Upper lobe of left lung (tissue), 6 donors: Measurements from ENCODE around the gene ANKFY1. TPM values are rescaled to one million over a fixed set of nuclear protein-coding genes. Genes with fewer than 3 reads are reported as not detected.
"Not testable (repeated sequence)": the region's sequence is repeated elsewhere in the genome, so short reads cannot be mapped to it uniquely, and the experiment has no call there.

Experiments used
- ATAC-seq, 2 donors: fragments of 200-7000 bp; cut with Tn5 transposase; one replicate each; pipeline ENCODE4 v1.9.1; 2022; ENCODE audit warnings: mild to moderate bottlenecking in 2 of 2, moderate library complexity in 2 of 2; ENCODE audit not compliant: low FRiP score in 2 of 2
- DNase-seq, 2 donors: peaks; one replicate each; pipeline ENCODE4 v3.0.0-alpha.2; 2019 to 2020
- H3K27ac ChIP-seq, 4 donors: fragments of 200-600 bp; sonication (generic); one replicate each; pipeline ENCODE4 v1.5.1; 2016 to 2019
- H3K27me3 ChIP-seq, 4 donors: fragments of 200-600 bp; sonication (generic); one replicate each; pipeline ENCODE4 v1.5.1; 2017 to 2019
- H3K36me3 ChIP-seq, 4 donors: fragments of 200-600 bp; sonication (generic); one replicate each; pipeline ENCODE4 v1.5.1; 2016 to 2019
- H3K4me1 ChIP-seq, 4 donors: fragments of 200-600 bp; sonication (generic); one replicate each; pipeline ENCODE4 v1.5.1; 2018 to 2019
- H3K4me3 ChIP-seq, 4 donors: fragments of 200-600 bp; sonication (generic); one replicate each; pipeline ENCODE4 v1.5.1; 2017 to 2019; ENCODE audit warnings: mild to moderate bottlenecking in 2 of 4, moderate library complexity in 1 of 4
- H3K9me3 ChIP-seq, 4 donors: fragments of 200-600 bp; sonication (generic); one replicate each; pipeline ENCODE4 v1.5.1; 2018 to 2019
- EP300 ChIP-seq, 4 donors: sonication (generic); formaldehyde crosslinking; IDR thresholded peaks; one replicate each; pipeline ENCODE4 v1.5.1; 2017; ENCODE audit warnings: antibody characterized with exemption in 4 of 4, control low read depth in 2 of 4
- POLR2A ChIP-seq, 4 donors: fragments of 450-650 bp; IDR thresholded peaks; one replicate each; pipeline ENCODE4 v1.5.1; 2016 to 2017; ENCODE audit warnings: antibody characterized with exemption in 4 of 4, mild to moderate bottlenecking in 2 of 4
- POLR2AphosphoS5 ChIP-seq, 2 donors: sonication (generic); formaldehyde crosslinking; IDR thresholded peaks; one replicate each; pipeline ENCODE4 v1.5.1; 2017; ENCODE audit warnings: antibody characterized with exemption in 2 of 2
- WGBS, 2 donors: methylation state at CpG; one replicate each; pipeline ENCODE4 v1.1.5; 2017 to 2018; 5-methylcytosine and 5-hydroxymethylcytosine counted together
- total RNA-seq, 6 donors: library from RNA; depleted of rRNA in 4 of 6; stranded (reverse); fragments of >200 nt in 4 of 6; gene quantifications; one replicate each; pipeline versions ENCODE4 v1.1.0 to v1.2.1, GENCODE V29; 2016 to 2021
- TF ChIP-seq, protein P1 (sequence below), 6 experiments: fragments of 450-650 bp in 4 of 6; fragments of 200-600 bp in 2 of 6; sonication (generic) in 2 of 6; IDR thresholded peaks; one replicate each; pipeline ENCODE4 v1.5.1; 2016 to 2019; ENCODE audit warnings: antibody characterized with exemption in 6 of 6
- donor health status: DM: no; HTN: no; CAD: no; lungs with moderate emphysema.
- donor health status: DM: no; HTN: yes; CAD: no; lungs with severe emphysema.

Gene ANKFY1
- total RNA-seq, 6 donors from 2014 or later: 58.7 to 92.2 (median 60.9) TPM

DNA sequence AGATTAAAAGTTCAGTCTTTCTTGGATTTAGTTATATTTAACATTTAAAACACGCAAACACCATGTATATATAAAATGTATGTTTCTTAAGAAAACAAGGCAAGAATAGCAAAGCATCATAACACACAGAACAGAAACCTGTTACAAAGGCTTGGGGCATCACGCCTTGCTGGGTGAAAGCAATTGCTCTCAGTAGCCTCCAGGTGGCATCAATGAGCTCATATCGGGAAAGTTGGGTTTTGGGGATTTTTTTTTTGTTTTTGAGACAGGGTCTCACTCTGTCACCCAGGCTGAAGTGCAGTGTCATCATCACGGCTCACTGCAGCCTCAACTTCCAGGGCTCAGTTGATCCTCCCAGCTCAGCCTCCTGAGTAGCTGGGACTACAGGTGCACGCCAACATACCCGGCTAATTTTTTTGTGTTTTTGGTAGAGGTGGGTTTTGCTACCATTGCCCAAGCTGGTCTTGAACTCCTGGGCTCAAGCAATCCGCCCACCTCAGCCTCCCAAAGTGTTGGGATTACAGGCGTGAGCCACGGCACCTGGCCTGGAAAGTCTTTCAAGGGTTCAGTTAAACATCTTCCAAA, 63.9 kb downstream of the ANKFY1 start:
- ATAC-seq: peak; percentile 29 to 34
- 63 to 69% methylated on average over 9 of the region's 9 CpGs for WGBS, 2 donors
- Histone ChIP-seq H3K9me3 (no peaks in the 10 kb centered on the region), H3K4me3 (no peak overlapping the region), H3K36me3 (peaks cover 9 to 56% (median 24%) of the 10 kb centered on the region in 4 donors), H3K27ac (no peak overlapping the region), H3K4me1 (peaks cover 0 to 9% (median 2%) of the 10 kb centered on the region in 4 donors), H3K27me3 (no peaks in the 10 kb centered on the region)
- DNase-seq: no peak
- no peak for TF ChIP-seq EP300 (IDR thresholded peaks at IDR 0.05)
- TF ChIP-seq, protein P1, sequence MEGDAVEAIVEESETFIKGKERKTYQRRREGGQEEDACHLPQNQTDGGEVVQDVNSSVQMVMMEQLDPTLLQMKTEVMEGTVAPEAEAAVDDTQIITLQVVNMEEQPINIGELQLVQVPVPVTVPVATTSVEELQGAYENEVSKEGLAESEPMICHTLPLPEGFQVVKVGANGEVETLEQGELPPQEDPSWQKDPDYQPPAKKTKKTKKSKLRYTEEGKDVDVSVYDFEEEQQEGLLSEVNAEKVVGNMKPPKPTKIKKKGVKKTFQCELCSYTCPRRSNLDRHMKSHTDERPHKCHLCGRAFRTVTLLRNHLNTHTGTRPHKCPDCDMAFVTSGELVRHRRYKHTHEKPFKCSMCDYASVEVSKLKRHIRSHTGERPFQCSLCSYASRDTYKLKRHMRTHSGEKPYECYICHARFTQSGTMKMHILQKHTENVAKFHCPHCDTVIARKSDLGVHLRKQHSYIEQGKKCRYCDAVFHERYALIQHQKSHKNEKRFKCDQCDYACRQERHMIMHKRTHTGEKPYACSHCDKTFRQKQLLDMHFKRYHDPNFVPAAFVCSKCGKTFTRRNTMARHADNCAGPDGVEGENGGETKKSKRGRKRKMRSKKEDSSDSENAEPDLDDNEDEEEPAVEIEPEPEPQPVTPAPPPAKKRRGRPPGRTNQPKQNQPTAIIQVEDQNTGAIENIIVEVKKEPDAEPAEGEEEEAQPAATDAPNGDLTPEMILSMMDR (IDR thresholded peaks at IDR 0.05): peak; percentile 25 to 65 (median 49)

DNA sequence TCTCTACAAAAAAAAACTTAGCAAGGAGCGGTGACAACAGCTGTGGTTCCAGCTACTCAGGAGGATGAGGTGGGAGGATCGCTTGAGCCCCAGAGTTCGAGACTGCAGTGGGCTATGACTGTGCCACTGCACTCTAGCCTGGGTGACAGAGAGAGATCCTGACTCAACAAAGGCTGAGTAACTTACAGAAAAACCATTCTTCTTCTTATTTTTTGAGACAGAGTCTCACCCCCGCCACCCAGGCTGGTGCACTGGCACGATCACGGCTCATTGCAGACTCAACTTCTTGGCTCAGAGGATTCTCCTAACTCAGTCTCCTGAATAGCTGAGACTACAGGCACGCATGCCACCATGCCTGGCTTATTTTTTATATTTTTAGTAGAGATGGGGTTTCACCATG, 64.8 kb downstream of the ANKFY1 start:
- no peaks in the 10 kb centered on the region for H3K4me1 ChIP-seq
- peaks cover 13 to 56% (median 30%) of the 10 kb centered on the region in 4 donors for H3K36me3 ChIP-seq
- H3K27ac ChIP-seq: no peak overlapping the region
- H3K27me3 ChIP-seq: no peaks in the 10 kb centered on the region
- no peak for ATAC-seq
- no peaks in the 10 kb centered on the region for H3K9me3 ChIP-seq
- DNase-seq: no peak
- no peak for TF ChIP-seq POLR2A (IDR thresholded peaks at IDR 0.05)
- no peak overlapping the region for H3K4me3 ChIP-seq
- 88% methylated on average over 7 of the region's 7 CpGs for WGBS, 2 donors

DNA sequence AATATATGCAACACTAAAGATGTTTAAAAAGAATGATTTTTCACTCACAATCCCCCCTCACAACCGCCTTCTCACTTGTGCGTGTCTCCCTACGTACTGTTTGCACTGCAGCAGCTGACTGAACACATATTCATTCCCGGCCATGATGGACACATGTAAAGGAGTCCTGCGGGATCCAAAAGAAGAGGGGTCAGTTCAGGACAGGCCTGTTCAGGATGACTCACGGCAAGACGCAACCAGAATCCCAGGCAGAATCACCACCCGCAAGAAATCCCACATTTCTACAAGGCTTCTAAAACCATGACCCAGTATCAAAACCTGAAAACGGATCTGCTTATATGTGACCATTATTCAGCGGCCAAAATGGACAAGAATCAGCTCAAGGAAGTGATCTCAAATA, 68.5 kb downstream of the ANKFY1 start:
- Histone ChIP-seq H3K27me3 (no peaks in the 10 kb centered on the region), H3K4me3 (no peak overlapping the region), H3K36me3 (peaks cover 9 to 64% (median 43%) of the 10 kb centered on the region in 4 donors), H3K27ac (no peak overlapping the region), H3K9me3 (no peaks in the 10 kb centered on the region), H3K4me1 (no peaks in the 10 kb centered on the region)
- 90 to 93% methylated on average over 10 of the region's 10 CpGs for WGBS, 2 donors
- ATAC-seq (peak in 1 of 2 donors; percentile 71), DNase-seq (no peak)
- TF ChIP-seq EP300 (IDR thresholded peaks at IDR 0.05): no peak
- no peak for TF ChIP-seq POLR2A (IDR thresholded peaks at IDR 0.05)
- TF ChIP-seq POLR2AphosphoS5 (IDR thresholded peaks at IDR 0.05): no peak
- TF ChIP-seq, protein P1 (IDR thresholded peaks at IDR 0.05): no peak

DNA sequence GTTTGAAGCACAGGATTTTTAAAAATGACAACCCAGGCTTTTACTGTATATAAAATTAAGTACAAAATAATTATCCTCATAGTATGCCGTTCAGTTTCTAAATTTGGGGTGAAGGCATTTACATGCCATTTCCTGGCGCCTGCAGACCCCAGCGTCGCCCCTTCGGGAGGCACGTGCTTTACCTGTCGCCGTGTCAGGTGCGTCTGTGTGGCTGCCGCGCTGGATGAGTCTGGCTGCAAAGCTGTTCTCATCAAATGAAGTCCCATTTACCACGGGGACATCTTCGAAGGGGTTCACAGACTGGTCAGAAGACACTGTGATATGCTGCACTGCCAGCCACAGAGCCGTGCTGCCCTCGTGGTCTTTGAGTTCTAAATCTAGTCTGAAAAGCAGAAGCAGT, 69.0 kb downstream of the ANKFY1 start:
- no peak for ATAC-seq
- 87 to 92% methylated on average over 15 of the region's 15 CpGs for WGBS, 2 donors

DNA sequence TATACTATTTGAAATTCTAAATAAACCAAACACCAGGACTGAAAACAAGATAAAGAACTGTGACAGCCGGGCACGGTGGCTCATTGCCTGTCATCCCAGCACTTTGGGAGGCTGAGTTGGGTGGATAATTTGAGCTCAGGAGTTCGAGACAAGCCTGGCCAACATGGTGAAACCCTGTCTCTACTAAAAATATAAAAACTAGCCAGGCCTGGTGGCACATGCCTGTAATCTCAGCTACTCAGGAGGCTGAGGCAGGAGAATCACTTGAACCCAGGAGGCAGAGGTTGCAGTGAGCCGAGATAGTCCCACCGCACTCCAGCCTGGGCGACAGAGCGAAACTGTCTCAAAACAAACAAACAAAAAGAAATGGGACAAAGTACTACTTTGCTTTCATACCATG, 73.0 kb downstream of the ANKFY1 start:
- not testable (repeated sequence) for H3K27me3 ChIP-seq, DNase-seq, ATAC-seq, H3K9me3 ChIP-seq, H3K4me1 ChIP-seq, H3K4me3 ChIP-seq
- 91 to 97% methylated on average over 7 of the region's 7 CpGs for WGBS, 2 donors
- peaks cover 14 to 86% (median 60%) of the 10 kb centered on the region in 4 donors for H3K36me3 ChIP-seq
- peak overlapping the region in 1 of 4 donors; percentile 35 for H3K27ac ChIP-seq

More for the DNA sequence above, 69.0 kb downstream of the ANKFY1 start:
- H3K27ac ChIP-seq: no peak overlapping the region
- no peaks in the 10 kb centered on the region for H3K4me1 ChIP-seq
- DNase-seq: peak in 1 of 2 donors; percentile 42
- H3K4me3 ChIP-seq: no peak overlapping the region
- no peak for TF ChIP-seq POLR2A (IDR thresholded peaks at IDR 0.05)
- TF ChIP-seq, protein P1 (IDR thresholded peaks at IDR 0.05): no peak
- no peak for TF ChIP-seq EP300 (IDR thresholded peaks at IDR 0.05)
- TF ChIP-seq POLR2AphosphoS5 (IDR thresholded peaks at IDR 0.05): no peak
- H3K27me3 ChIP-seq: no peaks in the 10 kb centered on the region
- peaks cover 9 to 65% (median 47%) of the 10 kb centered on the region in 4 donors for H3K36me3 ChIP-seq
- H3K9me3 ChIP-seq: no peaks in the 10 kb centered on the region

DNA sequence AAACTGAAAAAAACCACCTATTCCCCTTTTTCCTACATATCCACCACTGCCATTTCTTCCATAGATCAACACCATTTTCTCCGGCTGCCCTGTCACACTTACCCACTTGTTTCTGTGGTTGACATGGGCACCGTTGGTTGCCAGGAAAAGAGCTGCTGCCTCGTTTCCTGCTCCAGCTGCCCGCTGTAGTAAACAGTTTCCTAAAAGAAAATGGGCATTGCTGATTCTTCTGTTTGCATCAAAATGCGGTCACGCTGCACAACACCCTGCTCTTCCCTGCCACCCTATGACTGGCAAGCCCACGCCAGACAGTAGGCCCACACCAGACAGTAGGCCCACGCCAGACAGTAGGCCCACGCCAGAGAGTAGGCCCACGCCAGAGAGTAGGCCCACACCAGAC, 74.5 kb downstream of the ANKFY1 start:
- peaks cover 0 to 8% (median 0%) of the 10 kb centered on the region in 4 donors for H3K4me1 ChIP-seq
- H3K9me3 ChIP-seq: no peaks in the 10 kb centered on the region
- ATAC-seq: no peak
- H3K27ac ChIP-seq: peak overlapping the region in 1 of 4 donors; percentile 36
- WGBS, 2 donors: 64 to 68% methylated on average over 10 of the region's 10 CpGs
- peaks cover 9 to 87% (median 62%) of the 10 kb centered on the region in 4 donors for H3K36me3 ChIP-seq
- H3K4me3 ChIP-seq: no peak overlapping the region
- no peaks in the 10 kb centered on the region for H3K27me3 ChIP-seq
- TF ChIP-seq, protein P1 (IDR thresholded peaks at IDR 0.05): no peak
- no peak for TF ChIP-seq EP300 (IDR thresholded peaks at IDR 0.05)
- TF ChIP-seq POLR2A (IDR thresholded peaks at IDR 0.05): no peak
- TF ChIP-seq POLR2AphosphoS5 (IDR thresholded peaks at IDR 0.05): no peak
- no peak for DNase-seq
